HG02970 (cell line): ENCODE results near the gene STPG4.
"Not testable (repeated sequence)": the region's sequence is repeated elsewhere in the genome, so short reads cannot be mapped to it uniquely, and the experiment has no call there.

Source experiments
- ATAC-seq: cut with Tn5 transposase; IDR thresholded peaks from one replicate; pipeline ENCODE4 v1.9.1; 2021; ENCODE audit warnings: mild to moderate bottlenecking, moderate library complexity, moderate number of reproducible peaks; ENCODE audit not compliant: unreplicated experiment, low FRiP score

The STPG4 gene

DNA sequence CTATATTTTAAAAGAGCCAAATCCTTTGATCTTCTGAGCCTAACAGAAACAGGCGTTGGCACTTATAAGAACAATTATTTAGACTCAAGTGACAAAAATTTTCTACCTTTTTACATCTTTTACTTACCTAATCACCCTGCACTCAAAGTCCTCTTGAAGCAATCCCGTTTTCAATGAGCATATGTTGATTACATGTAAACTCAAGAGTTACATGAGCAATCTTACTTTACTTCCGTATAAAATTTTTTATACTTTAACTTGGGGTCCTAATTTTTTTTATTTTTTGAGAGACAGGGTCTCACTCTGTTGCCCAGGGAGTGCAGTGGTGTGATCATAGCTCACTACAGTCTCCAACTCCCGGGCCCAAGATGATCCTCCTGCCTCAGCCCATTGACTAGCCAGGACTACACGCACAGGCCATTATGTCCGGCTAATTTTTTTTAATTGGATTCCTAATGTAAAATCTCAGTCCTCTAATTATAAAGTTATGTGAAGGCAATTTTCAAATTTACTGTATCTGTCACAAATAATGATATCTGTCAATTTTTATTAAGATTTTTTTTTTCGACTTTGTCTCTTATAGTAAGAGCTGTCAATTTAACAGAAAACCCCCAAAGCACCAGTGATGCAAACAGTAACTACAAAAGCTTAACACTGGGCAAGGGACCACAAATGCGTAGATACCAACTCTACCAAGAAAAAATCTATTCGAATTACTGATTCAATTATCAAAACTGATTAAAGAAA, 19.1 kb upstream of the STPG4 start:
- no peak for ATAC-seq

DNA sequence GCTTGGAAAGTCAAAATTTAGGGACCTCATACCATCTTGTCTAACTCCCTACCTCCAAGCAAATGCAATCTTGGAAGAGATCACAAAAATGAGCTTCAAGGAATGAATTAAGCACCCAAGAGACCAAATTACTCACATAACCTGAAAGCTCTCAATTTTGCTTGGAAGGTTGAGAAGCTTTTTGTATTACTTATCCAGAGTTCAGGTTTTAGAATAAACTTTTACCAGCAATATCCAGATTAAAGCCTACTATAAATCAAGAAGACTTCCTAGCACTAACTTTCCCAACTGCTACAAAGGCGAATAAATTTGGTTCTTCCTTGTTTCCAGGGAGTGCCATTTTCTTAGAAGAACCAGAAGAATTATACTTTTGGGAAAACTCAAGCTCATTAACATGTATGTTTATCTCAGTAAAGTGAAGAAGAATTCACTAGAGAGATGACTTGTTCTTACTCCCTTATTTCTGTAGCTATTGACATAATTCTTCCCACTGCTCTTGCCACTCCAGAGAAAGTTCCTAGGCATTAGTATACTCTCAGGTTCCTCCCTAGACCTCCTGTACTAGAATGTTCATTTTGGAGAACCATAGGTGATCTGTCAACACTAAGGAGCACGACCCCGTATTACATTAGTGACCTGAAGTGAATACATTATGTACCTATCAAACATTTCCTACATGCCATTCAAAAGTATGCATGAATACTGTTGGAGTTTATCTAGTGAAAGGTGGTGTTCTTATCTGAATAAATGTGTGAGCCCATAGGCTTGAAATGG, 18.0 kb upstream of the STPG4 start:
- ATAC-seq, result no peak

DNA sequence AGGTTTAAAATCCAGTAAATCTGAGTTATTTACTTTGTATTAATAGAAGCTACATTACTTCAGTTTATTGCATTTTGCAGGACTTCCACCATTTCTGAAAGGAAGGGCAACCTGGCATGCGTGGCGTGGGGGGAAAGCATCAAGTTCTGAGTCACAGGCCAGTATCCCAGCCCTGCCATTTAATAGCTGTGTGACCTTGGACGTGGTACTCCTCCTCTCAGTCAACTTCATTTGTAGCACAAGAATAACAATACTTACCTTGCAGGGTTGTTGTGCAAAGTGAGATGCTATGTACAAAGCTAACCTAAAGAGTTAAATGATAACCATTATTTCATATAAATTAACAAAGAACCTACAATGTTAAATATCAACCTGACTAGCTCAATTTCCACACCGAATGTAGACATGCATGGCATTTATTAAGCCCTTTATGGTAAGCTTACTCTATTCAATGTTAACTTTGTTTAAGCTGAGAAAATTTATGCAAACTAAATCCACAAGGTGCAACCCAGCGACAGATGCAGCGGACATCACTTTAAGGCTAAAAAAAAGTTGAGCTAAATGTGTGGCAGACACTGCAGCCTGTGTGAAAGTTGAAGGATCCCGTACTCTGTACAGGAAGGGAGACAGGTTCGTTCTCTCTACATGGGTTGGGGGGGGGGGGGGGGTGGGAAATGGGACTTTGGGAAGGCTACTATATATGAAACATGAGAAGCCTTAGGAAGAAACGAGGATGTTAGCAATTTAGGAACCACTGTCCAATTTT, 17.2 kb upstream of the STPG4 start:
- no peak for ATAC-seq

DNA sequence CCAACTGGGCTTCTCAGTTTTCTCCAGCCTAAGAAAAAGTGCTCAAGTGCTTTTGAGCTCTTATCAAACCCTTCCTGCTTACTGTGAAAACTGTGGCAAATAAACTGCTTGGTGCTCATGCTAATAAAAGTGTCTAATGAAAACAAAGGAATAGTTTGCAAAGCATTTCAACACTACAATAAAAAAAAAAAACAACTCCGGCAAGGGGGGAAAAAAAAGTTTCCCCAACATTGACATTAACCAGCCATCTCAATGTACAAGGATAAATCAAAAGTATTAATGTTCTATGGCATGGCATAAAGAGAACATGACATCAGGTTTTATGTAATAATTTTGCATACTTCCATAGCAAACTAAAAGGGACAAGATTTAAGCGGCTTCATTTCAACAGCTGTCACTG, 14.7 kb upstream of the STPG4 start:
- ATAC-seq, result no peak

DNA sequence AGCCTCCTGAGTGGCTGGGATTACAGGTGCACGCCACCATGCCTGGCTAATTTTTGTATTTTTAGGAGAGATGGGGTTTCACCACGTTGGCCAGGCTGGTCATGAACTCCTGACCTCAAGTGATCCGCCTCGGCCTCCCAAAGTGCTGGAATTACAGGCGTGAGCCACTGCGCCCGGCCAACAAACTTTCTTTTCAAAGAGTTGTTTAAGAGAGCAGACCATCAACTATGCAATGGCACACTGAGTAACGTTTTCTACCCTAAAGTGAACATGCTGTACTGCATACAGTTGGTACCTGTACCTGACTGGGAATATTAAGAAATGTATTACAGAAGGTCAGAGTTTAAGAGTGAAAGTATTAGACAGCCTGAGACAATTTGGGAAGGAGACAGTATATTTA, 13.8 kb upstream of the STPG4 start:
- ATAC-seq, result not testable (repeated sequence)

DNA sequence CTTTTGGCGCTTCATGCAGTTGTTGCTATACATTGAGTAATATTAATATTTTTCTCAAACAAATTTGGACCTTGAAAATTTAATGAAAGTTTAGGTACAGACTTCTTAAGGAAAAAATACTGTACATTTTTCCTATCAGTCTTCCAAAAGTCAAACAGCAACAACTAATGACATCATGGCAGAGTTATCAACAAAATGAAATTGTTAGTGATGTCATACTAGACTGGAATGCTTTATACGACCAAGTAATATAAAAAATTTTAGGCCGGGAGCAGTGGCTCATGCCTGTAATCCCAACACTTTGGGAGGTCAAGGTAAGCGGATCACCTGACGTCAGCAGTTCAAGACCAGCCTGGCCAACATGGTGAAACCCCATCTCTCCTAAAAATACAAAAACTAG, 12.0 kb upstream of the STPG4 start:
- ATAC-seq, result no peak

DNA sequence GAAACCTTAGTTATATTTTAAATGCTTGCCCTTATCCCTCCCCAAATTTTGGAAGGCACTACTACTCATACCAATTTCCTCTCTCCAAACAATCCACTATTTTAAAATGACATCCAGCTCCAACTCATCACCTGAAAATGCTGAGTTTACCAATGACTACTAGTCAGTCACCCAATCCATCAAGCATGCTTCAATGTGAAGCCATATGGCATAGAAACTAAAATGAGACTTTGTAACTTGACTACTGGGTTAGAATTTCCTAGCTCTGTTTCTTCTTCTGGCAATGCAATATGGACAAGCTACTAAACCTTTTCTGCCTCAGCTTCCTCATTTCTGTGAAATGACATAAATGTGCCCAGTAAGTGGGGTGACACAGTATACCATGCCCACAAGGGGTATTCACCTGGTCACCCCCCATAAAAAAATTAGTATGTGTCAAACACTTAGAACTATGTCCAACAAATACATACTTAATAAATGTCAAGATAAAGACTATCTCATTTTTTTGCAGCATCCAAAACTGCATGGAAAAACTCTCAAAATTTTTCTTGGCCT, 10.0 kb upstream of the STPG4 start:
- no peak for ATAC-seq

DNA sequence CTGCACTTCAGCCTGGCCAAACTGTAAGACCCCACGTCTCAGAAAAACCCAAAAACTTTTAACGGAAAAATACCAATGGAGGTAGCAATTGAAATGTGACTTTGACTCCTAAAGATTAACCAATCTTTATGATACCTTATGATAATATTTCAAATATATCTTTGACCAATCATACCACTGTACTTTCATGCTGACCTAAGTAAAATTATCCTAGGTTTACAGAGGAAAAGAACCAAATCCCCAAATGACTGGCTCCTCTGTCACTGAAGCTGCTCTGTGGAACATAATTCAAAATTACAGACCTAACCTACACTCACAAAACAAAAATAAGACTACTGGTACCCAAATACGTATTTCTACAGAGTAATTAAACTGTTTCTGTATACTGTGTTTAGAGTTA, 7.7 kb upstream of the STPG4 start:
- no peak for ATAC-seq

DNA sequence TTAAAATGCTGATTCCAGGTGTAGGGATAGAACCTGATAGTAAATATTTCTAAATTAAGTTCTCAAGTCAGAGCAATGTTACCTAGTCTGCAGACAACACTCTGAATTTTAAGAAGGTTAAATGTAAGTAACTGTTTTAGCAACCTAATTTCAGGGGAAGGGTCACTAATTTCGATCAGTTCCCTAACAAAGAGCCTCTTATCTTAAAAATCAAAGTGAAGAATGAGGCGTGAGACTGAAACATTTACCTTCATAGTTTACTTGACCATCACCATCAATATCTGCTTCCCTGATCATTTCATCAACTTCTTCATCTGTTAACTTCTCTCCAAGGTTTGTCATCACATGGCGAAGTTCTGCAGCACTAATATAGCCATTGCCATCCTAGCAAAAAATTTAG, 6.4 kb upstream of the STPG4 start:
- no peak for ATAC-seq

DNA sequence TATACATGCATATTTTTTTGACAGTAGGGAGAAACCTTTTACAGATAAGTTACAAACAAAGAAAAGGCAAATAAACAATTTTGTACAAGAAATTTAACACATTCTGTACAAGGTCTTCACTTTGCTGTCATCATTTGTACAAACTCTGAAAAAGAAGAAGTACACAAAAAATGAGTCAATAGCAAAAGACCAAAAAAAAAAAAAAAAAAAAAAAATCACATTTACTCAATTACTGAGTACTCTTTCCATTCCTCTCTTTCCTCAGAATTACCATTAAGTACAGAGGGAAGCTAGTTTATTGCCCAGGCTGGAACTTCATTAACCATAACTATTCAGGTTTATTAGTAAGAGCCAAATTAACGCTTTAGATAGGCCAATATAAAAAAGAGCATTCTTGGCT, 5.6 kb upstream of the STPG4 start:
- ATAC-seq, result no peak

DNA sequence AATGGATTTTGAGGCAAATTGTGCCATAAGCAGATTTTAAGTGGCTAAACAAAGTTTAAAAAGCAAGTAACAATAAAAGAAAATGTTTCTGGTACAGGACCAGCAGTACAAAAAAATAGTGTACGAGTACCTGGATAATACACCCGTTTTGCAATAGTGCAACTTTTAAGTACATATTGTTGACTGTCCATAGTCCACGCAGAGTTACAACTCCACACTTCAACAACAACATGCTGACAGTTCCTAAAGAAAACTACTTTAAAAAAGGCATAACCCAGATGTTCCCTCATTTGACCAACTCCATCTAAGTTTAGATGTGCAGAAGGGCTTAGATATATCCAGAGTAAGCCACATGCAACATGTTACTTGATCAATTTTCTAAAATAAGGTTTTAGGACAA, 5.1 kb upstream of the STPG4 start:
- no peak for ATAC-seq

DNA sequence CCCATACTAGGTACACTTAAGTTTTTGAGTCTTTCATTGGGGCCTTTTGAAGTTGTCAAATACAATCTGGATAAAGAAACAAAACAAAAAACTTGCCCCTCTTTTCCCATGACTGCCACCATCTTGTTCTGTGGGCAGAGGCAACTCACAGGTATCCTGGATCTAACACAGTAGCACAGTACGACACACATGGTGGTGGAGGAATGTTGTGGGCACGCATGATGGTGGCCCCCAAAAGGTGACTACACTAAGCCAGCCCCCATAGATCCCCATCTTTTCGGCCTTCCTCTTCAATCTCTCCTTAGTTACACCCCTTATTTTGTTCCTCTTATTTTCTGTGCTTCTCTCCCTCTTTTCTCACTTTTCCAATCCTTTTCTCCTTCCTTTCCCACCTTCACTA, 4.5 kb upstream of the STPG4 start:
- ATAC-seq, result no peak

DNA sequence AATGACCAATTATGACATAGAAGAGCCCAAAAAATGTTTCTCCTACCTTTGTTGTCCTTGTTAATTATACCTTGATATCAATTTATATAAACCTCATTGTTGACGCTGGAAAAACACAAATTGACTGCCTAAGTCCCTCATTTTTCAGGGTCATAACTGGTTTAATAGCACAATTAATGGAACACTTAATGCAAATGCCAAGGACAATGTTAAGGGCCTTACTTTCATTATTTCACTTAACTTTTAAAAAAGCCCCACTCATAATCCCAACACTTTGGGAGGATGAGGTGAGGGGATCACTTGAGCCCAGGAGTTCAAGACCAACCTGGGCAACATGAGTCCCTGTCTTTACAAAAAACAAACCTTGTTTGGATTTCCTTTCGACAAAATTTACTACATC, 3.5 kb upstream of the STPG4 start:
- ATAC-seq, result no peak

DNA sequence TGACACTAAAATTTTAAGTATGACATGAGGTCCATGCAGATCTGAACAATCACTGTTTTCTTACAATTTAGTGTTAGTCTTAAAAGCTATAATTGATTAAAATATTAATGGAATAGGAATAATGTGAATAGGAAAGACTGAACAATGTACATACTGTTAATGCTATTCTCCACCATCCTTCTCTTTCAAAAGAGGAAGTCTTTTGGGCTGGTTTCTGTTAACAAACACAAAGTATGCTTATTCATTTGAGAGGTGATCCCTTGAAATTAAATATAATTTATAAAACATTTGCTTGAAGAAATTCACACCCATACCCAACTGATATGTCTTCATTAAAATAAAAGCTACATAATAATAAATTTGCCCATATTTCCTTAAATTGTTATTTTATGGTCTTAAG, 2.3 kb downstream of the STPG4 start:
- no peak for ATAC-seq

DNA sequence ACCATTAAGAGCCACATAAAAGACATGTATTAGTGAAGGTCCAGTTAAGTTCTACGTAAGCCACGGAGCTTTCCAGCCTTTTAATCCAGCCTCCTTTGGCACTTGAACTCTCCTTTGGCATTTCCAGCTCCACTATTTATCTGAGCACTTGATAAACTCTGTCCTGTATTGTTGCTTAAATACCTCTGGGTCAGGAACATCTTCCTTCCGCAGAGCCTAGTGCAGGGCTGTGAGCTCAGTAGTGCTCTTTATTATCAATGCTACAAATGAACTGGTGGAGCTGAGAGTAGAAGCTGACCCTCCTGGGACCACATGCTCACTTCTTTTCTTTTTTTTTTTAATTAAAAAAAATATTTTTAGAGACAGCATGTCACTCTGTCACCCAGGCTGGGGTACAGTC, 4.9 kb downstream of the STPG4 start:
- no peak for ATAC-seq

DNA sequence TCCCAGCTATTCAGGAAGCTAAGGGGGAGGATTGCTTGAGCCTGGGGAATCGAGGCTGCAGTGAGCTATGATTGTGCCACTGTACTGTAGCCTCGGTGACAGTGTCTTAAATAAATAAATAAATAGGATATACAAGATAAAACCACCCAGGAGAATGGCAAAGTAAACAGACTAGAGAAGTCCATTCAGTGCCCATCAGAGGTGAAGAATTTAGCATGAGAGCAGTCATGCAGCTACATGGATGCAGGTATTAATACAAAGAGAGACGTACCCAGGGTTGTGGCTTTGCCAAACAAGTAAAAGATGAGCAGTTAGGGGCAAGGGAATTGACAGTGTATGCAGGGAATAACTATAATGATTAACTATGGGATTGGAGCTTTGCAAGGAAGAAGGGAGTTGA, 8.1 kb downstream of the STPG4 start:
- ATAC-seq, result no peak

DNA sequence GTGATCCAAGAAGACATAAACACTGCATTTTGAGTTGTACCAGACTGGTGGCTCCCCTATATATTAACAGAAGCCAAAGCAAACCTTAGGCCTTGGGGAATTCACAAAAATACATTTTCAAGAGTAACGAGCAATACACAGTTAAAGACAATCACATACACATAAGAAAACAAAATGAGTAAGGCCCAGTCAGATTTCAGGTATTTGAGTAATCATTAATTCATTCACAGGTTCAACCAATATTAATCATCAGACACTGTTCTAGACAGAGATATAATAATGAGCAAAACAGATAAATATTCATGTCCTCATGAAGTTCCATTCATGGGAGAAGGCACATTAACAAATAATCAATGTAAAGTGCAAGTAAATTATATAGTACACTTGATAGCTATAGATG, 9.6 kb downstream of the STPG4 start:
- no peak for ATAC-seq

DNA sequence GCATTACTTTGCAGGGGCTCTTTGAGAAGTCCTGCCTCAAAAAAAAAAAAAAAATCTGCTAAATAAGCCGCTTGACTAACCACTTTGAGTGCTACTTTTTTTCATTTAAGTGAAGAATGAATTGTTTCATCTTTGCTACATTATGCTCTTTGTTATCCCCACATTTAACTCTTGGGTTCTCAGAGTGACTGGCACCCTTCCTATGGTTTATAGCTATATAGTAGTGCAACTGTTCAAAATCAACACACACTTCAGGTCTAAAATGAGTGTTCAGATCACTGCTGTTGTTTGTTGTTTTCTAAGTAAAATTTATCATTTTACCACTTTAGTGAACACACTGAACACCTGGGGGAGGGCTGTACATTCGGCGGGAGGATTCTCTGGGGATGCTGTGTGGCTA, 13.6 kb downstream of the STPG4 start:
- ATAC-seq, result no peak

DNA sequence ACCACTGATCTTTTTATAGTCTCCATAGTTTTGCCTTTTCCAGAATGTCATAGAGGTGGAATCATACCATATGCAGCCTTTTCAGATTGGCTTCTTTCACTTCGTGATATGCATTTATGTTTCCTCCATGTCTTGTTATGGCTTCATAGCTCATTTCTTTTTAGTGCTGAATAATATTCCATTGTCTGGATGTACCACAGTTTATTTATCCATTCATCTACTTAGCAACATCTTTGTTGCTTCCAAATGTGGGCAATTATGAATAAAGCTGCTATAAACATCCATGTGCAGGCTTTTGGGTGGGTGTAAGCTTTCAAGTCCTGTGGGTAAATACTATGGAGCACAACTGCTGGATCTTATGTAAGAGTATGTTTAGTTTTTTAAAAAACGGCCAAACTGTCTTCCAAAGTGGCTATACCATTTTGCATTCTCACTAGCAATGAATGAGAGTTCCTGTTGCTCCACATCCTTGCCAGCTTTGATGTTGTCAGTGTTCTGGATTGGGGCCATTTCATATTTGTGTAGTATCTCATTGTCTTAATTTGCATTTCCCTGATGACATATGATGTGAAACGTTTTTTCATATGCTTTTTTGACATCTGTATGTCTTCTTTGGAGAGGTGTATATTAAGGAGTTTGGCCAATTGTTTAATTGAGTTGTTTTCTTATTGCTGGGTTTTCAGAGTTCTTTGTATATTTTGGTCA, 20.6 kb downstream of the STPG4 start:
- no peak for ATAC-seq

DNA sequence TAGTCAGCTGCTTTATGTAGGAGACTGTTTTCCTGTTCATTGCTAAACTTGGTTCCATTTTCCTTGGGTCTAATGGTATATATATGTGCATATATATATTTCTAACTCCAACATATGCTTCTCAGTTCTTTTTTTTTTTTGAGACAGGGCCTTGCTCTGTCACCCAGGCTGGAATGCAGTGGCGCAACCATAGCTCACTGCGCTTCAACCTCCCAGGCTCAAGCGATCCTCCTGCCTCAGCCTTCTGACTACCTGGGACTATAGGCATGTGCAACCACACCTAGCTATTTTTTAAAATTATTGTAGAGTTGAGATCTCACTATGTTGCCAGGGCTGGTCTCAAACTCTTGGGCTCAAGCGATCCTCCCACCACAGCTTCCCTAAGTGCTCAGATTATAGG, 22.1 kb downstream of the STPG4 start:
- ATAC-seq, result no peak
